Activated CD4-positive, alpha-beta T cell treated with anti-CD3 and anti-CD28 coated beads, Interleukin-10, Interleukin-2, amounts not matched to agents 100 ng/mL and 50 ng/mL, durations not matched to agents 16 hours and 8 hours (primary cell): ENCODE measurements around the gene FBXW8.

Experiments used
- DNase-seq: peaks from one replicate; pipeline ENCODE4 v3.0.0-alpha.2; 2020

The FBXW8 gene

GRCh38 chr12:117025481-117026151 lies 114.9 kb downstream of the FBXW8 start:
- peak; percentile 57 for DNase-seq

GRCh38 chr12:117026343-117026742 lies 115.6 kb downstream of the FBXW8 start:
- no peak for DNase-seq

- DNase-seq, result no peak
These were observed 116.1 kb downstream of the FBXW8 start for GRCh38 chr12:117026921-117027250.

GRCh38 chr12:117027251-117028086 lies 116.7 kb downstream of the FBXW8 start:
- no peak for DNase-seq

GRCh38 chr12:117028254-117028653 lies 117.5 kb downstream of the FBXW8 start:
- no peak for DNase-seq

GRCh38 chr12:117030187-117030900 lies 119.6 kb downstream of the FBXW8 start:
- no peak for DNase-seq

GRCh38 chr12:117031843-117032592 lies 121.3 kb downstream of the FBXW8 start:
- DNase-seq, result no peak

GRCh38 chr12:117032593-117033381 lies 122.0 kb downstream of the FBXW8 start:
- no peak for DNase-seq

GRCh38 chr12:117033382-117034221 lies 122.9 kb downstream of the FBXW8 start:
- DNase-seq, result no peak

- no peak for DNase-seq
These were observed 123.5 kb downstream of the FBXW8 start for GRCh38 chr12:117034249-117034648.

- DNase-seq, result no peak
These were observed 124.0 kb downstream of the FBXW8 start for GRCh38 chr12:117034701-117035151.

GRCh38 chr12:117035287-117035686 lies 124.5 kb downstream of the FBXW8 start:
- DNase-seq, result no peak

- DNase-seq, result no peak
These were observed 125.3 kb downstream of the FBXW8 start for GRCh38 chr12:117036046-117036445.

- DNase-seq, result no peak
These were observed 125.8 kb downstream of the FBXW8 start for GRCh38 chr12:117036547-117036946.

- no peak for DNase-seq
These were observed 126.7 kb downstream of the FBXW8 start for GRCh38 chr12:117037289-117038022.

- DNase-seq, result no peak
These were observed 127.4 kb downstream of the FBXW8 start for GRCh38 chr12:117038023-117038680.

GRCh38 chr12:117038919-117039318 lies 128.2 kb downstream of the FBXW8 start:
- no peak for DNase-seq

- DNase-seq, result no peak
These were observed 129.2 kb downstream of the FBXW8 start for GRCh38 chr12:117039891-117040309.

- no peak for DNase-seq
These were observed 129.7 kb downstream of the FBXW8 start for GRCh38 chr12:117040496-117040895.

- no peak for DNase-seq
These were observed 131.0 kb downstream of the FBXW8 start for GRCh38 chr12:117041798-117042170.
